GM12874 (cell line): ENCODE data around the gene UBAC2.

Experiments used
- CTCF ChIP-seq: IDR thresholded peaks from 2 replicates; pipeline ENCODE4 v1.5.1; 2011; ENCODE audit warnings: low read depth, mild to moderate bottlenecking, control low read depth, low read length, moderate library complexity; ENCODE audit not compliant: insufficient read depth

UBAC2 gene

GRCh38 chr13:99295488-99296252, 95.0 kb downstream of the UBAC2 start:
- no peak for TF ChIP-seq CTCF

- no peak for TF ChIP-seq CTCF
Observed at GRCh38 chr13:99296398-99296797, 95.7 kb downstream of the UBAC2 start.

DNA sequence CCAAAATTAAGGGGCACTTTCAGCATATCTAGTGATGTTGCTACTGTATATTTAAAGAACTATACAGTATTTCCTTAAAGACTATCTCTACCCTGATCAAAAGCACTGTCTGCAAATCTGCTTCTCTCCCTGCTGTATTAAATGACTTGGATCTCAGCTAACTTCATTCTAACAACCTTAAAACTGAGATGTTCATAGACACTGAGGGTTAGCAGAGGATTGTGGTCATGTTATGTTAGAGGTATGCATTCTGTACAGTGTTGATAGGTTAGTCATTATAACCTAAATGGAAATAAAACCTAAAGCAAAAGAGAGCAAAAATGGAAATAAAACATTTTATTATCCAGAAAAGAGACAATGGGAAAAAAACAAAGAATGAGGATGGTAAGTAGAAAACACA, 96.7 kb downstream of the UBAC2 start:
- TF ChIP-seq CTCF = no peak

DNA sequence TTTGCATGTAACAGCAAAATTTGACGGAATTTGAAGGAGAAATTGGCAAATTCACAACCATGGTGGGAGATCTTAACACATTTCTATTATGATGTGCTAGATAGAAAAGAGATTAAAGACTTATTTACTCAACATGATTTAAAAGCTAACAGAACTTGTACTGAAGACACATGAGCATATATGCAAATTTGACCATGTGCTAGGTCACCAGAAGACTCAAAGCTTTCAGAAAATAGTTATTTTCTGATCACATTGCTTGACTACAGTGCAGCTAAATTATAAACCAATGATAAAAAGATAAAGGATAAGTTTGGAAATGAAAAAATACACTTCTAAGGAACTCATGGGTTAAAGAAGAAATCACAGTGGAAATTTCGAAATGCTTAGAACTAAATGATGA, 97.4 kb downstream of the UBAC2 start:
- TF ChIP-seq CTCF = no peak

DNA sequence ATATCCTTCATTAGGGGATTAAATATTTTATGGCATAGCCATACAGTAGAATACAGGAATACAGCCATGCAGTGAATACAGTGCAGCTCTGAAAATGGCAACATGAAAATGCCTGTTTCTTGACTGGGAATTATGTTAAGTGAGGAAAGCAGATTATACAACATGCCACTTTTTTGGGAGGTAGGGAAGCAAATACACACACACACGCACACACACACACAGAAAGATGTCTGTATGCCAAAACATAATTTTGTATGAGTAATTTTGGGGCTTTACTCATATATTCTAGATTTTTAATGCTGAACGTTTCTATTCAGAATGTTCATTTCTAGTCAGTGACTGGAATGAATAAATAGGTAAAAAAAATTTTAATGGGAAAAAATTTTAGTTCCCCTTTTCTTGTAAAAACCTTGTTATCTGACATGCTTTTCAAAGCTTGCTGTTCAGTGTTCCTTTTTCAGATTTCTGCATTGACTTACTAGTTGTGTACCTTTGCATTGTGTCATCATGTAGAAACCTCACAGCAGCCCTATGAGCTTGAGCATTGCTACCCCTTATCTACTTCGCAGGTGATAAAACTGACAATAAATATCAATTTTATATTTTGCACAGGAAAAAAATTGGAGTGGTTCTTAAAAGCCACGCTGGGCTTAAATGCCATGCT, 98.7 kb downstream of the UBAC2 start:
- no peak for TF ChIP-seq CTCF

GRCh38 chr13:99299920-99300341, 99.3 kb downstream of the UBAC2 start:
- TF ChIP-seq CTCF = no peak

- TF ChIP-seq CTCF = no peak
Observed at GRCh38 chr13:99301056-99301838, 100.6 kb downstream of the UBAC2 start.
